Measurements from ENCODE around the gene PTPRD. TPM values are rescaled to one million over a fixed set of nuclear protein-coding genes. Genes with fewer than 3 reads are reported as not detected.

The PTPRD gene
- total RNA-seq, 4 donors from 2014 or later, result 0.78 to 11.7 (median 1.6) TPM

DNA sequence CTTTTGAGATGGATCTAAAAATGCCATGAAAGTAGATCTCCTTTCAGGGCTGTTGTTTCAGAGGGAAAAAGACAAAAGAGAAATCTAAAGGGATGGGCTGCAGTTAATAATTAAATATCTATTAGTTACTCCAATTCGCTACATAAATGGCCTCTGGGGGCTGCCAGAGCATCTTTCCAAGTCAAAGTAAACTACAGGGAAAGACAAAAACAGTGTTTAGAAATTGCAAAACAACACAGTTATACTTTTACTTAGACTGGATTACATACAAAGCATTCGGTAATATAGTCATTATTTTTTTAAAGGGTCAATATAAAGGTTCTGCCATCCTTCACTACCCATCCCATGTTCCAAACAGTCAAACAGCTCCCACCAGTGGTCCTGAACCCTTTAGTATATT, 1959.7 kb downstream of the PTPRD start:
- DNase-seq, result no peak
- Histone ChIP-seq H3K9me3 (no peaks in the 10 kb centered on the region), H3K4me1 (peaks cover 0 to 4% of the 10 kb centered on the region in 2 donors), H3K27me3 (no peaks in the 10 kb centered on the region), H3K4me3 (no peak overlapping the region), H3K27ac (no peak overlapping the region), H3K36me3 (no peaks in the 10 kb centered on the region)
- intact Hi-C loops (cut with DNase I; ENCODE audit: low total_unique reads), result no loop called here
- no peak for ATAC-seq
- in situ Hi-C loops (cut with MboI; ENCODE audit: low sequenced_read_pairs in 4 of 4), result no loop called here
- TF ChIP-seq, protein P1, sequence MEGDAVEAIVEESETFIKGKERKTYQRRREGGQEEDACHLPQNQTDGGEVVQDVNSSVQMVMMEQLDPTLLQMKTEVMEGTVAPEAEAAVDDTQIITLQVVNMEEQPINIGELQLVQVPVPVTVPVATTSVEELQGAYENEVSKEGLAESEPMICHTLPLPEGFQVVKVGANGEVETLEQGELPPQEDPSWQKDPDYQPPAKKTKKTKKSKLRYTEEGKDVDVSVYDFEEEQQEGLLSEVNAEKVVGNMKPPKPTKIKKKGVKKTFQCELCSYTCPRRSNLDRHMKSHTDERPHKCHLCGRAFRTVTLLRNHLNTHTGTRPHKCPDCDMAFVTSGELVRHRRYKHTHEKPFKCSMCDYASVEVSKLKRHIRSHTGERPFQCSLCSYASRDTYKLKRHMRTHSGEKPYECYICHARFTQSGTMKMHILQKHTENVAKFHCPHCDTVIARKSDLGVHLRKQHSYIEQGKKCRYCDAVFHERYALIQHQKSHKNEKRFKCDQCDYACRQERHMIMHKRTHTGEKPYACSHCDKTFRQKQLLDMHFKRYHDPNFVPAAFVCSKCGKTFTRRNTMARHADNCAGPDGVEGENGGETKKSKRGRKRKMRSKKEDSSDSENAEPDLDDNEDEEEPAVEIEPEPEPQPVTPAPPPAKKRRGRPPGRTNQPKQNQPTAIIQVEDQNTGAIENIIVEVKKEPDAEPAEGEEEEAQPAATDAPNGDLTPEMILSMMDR (IDR thresholded peaks at IDR 0.05 in 4 of 5, conservative IDR thresholded peaks at IDR 0.05 in 1 of 5), result no peak
- TF ChIP-seq POLR2A (IDR thresholded peaks at IDR 0.05), result no peak

DNA sequence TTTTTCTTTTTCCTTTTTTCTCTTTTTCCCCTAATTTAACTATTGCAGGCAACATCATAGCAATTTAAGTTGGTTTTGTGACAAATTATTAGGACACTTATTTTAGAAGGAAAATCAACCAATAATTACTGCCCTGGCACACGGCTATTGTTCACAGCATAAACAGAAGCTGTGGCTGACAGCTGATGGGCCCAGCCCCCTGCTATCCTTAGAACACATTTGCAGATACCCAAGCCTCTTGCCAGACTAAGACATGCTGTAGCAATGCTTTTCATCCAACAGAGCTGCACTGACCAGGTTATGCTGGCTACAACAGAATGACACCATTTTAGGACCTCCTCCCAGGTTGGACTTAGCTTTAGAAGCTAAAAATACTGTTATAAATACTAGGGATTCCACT, 1960.5 kb downstream of the PTPRD start:
- peaks cover 0 to 4% of the 10 kb centered on the region in 2 donors for H3K4me1 ChIP-seq
- DNase-seq (no peak), ATAC-seq (no peak)
- H3K27me3 ChIP-seq, result no peaks in the 10 kb centered on the region
- TF ChIP-seq, protein P1 (IDR thresholded peaks at IDR 0.05 in 4 of 5, conservative IDR thresholded peaks at IDR 0.05 in 1 of 5), result no peak
- no peak for TF ChIP-seq POLR2A (IDR thresholded peaks at IDR 0.05)
- H3K36me3 ChIP-seq, result no peaks in the 10 kb centered on the region
- no peaks in the 10 kb centered on the region for H3K9me3 ChIP-seq
- in situ Hi-C loops (cut with MboI; ENCODE audit: low sequenced_read_pairs in 4 of 4) (no loop called here), intact Hi-C loops (cut with DNase I; ENCODE audit: low total_unique reads) (no loop called here)
- no peak overlapping the region for H3K27ac ChIP-seq
- H3K4me3 ChIP-seq, result no peak overlapping the region

DNA sequence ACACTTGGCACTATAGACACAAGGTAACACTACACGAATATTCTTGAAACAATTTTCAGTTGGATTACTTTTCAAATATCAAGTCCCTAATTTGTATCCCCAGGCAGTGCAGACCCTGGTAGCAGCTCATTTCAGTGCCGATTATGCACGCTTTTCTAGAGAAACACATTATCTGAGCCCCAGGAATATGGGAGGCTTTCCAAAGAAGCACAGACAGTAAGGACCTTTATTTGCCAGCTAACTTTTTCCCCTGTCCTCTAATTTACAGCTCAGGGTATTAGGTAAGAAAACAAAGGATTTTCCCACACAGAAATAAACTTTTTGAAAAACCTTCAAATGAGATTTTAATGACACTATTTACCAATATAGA, 1961.0 kb downstream of the PTPRD start:
- no peak for DNase-seq
- Histone ChIP-seq H3K4me1 (peaks cover 0 to 4% of the 10 kb centered on the region in 2 donors), H3K27me3 (no peaks in the 10 kb centered on the region), H3K36me3 (no peaks in the 10 kb centered on the region), H3K27ac (no peak overlapping the region), H3K9me3 (no peaks in the 10 kb centered on the region), H3K4me3 (no peak overlapping the region)
- TF ChIP-seq, protein P1 (IDR thresholded peaks at IDR 0.05 in 4 of 5, conservative IDR thresholded peaks at IDR 0.05 in 1 of 5), result no peak
- no peak for TF ChIP-seq POLR2A (IDR thresholded peaks at IDR 0.05)
- in situ Hi-C loops (cut with MboI; ENCODE audit: low sequenced_read_pairs in 4 of 4) (no loop called here), intact Hi-C loops (cut with DNase I; ENCODE audit: low total_unique reads) (no loop called here)
- no peak for ATAC-seq

DNA sequence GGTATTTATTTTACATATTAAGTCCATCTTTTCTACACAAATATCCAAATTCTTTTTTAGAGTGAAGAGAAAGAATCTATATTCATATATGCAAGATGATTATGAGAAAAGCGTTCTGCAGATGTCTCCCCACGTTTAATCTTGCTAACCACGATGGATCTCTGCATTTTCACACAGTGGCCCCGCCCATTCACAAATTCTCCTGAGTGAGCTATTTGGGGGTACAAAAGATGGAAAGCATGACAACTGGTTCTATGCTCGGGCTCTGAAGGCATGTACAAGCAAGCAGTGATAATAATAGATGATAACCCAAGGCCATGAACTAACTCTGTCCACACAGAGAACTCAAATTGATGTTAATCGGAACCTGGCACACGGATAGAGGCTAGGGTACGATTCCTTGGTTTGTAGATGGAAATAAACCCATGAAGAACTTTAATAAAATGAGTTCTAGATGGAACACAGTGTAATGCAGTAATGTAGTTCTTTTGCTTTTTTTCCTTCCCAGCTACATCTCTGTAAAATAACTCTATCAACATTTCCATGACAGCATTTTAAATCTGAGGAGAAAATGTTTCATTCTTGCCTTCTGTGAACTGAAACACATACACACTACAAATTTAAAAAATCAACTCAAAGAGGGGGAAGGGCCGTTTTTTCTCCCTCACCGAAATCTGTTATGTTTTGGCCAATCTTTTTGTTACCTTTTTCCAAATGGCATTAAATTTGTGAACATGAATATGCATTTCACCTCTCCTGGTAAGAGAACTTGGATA, 1961.5 kb downstream of the PTPRD start:
- H3K36me3 ChIP-seq, result no peaks in the 10 kb centered on the region
- TF ChIP-seq, protein P1 (IDR thresholded peaks at IDR 0.05 in 4 of 5, conservative IDR thresholded peaks at IDR 0.05 in 1 of 5), result no peak
- TF ChIP-seq POLR2A (IDR thresholded peaks at IDR 0.05), result no peak
- H3K27me3 ChIP-seq, result no peaks in the 10 kb centered on the region
- DNase-seq (no peak), ATAC-seq (no peak)
- intact Hi-C loops (cut with DNase I; ENCODE audit: low total_unique reads), result no loop called here
- in situ Hi-C loops (cut with MboI; ENCODE audit: low sequenced_read_pairs in 4 of 4), result no loop called here
- no peak overlapping the region for H3K27ac ChIP-seq
- no peaks in the 10 kb centered on the region for H3K9me3 ChIP-seq
- no peak overlapping the region for H3K4me3 ChIP-seq
- peaks cover 0 to 4% of the 10 kb centered on the region in 2 donors for H3K4me1 ChIP-seq
